Cardiac muscle cell (in vitro differentiated cells and primary cell): Measurements from ENCODE around the gene WDR59. TPM values are rescaled to one million over a fixed set of nuclear protein-coding genes. Genes with fewer than 3 reads are reported as not detected.

ENCODE experiments used
- DNase-seq, 2 donors: peaks; one replicate each; pipeline versions ENCODE4 v3.0.0 to v3.0.0-alpha.2; 2010 to 2017; ENCODE audit warnings: low read depth in 1 of 2, low spot score in 1 of 2
- H3K27ac ChIP-seq: fragments of 200-600 bp; sonication (generic); 2 replicates; pipeline ENCODE4 v1.5.1; 2016
- H3K27me3 ChIP-seq: fragments of 200-600 bp; sonication (generic); 2 replicates; pipeline ENCODE4 v1.6.0; 2016; ENCODE audit warnings: control low read depth
- H3K36me3 ChIP-seq: fragments of 200-600 bp; sonication (generic); 2 replicates; pipeline ENCODE4 v1.5.1; 2016; ENCODE audit warnings: control low read depth
- H3K4me1 ChIP-seq: fragments of 200-600 bp; sonication (generic); 2 replicates; pipeline ENCODE4 v1.8.1; 2017; ENCODE audit warnings: low read depth, mild to moderate bottlenecking, mixed run types
- H3K4me3 ChIP-seq: fragments of 200-600 bp; sonication (generic); 2 replicates; pipeline ENCODE4 v1.5.1; 2016; ENCODE audit warnings: mild to moderate bottlenecking
- H3K9me3 ChIP-seq: fragments of 200-600 bp; sonication (generic); 2 replicates; pipeline ENCODE4 v1.5.1; 2017; ENCODE audit warnings: low read depth, mild to moderate bottlenecking, control low read depth
- CTCF ChIP-seq: IDR thresholded peaks from 2 replicates; pipeline ENCODE4 v1.5.1; 2012; ENCODE audit warnings: low read depth, mild to moderate bottlenecking, low read length
- polyA plus RNA-seq: library from polyadenylated mRNA; unstranded; fragments of >200 nt; fragmentation: Nextera tagmentation; extraction: Ambion mirVana; gene quantifications from 2 replicates; pipeline ENCODE4 v1.2.1, GENCODE V29; 2016
- total RNA-seq: library from RNA; depleted of rRNA; stranded (reverse); fragments of >200 nt; gene quantifications from 2 replicates; pipeline ENCODE4 v1.2.3, GENCODE V29; 2016

Gene WDR59
- total and polyA plus RNA-seq, 2 experiments from 2014 or later, result 46.3 to 51.1 TPM

DNA sequence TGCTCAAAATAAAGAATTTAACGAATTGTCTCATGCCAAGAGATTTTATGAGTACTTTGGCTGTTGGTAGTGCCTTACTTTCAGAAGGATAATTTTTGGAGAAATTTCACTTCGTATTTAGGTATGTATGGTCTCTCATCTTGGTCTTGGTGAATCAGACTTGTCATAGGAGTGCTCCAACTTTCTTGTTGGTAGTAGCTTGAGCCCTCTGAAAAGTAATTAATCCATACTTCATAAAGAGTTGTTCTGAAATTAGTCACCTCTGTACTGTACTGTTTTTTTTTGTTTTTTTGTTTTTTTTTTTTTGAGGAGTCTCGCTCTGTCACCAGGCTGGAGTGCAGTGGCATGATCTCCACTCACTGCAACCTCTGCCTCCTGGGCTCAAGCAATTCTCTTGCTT lies 25.5 kb upstream of the WDR59 start:
- no peak for DNase-seq
- Histone ChIP-seq H3K36me3 (no peaks in the 10 kb centered on the region), H3K9me3 (no peaks in the 10 kb centered on the region), H3K27ac (no peak overlapping the region), H3K27me3 (no peaks in the 10 kb centered on the region), H3K4me1 (peaks cover 12% of the 10 kb centered on the region), H3K4me3 (no peak overlapping the region)
- no peak for TF ChIP-seq CTCF

DNA sequence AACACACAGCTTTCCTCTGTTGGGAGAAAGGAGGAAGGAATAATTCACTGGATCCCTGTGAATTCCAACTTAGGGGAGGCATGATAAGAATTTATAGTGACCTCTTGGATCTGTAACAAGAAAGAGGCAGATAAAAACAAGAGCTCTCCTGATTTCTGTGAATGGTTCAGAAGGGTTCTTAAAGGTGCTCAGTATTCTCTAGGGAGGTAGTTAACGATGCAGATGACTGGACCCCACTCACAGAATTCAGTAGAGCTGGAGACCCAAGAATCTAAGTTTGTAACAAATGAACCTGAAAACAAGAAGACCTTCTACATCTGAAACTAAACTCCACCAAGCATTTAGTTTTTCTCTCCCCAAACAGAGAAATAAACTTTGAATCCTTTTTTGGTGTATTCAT lies 22.5 kb upstream of the WDR59 start:
- Histone ChIP-seq H3K27ac (no peak overlapping the region), H3K4me3 (no peak overlapping the region), H3K4me1 (peaks cover 30% of the 10 kb centered on the region), H3K9me3 (no peaks in the 10 kb centered on the region), H3K27me3 (no peaks in the 10 kb centered on the region), H3K36me3 (no peaks in the 10 kb centered on the region)
- no peak for TF ChIP-seq CTCF
- DNase-seq, result no peak

DNA sequence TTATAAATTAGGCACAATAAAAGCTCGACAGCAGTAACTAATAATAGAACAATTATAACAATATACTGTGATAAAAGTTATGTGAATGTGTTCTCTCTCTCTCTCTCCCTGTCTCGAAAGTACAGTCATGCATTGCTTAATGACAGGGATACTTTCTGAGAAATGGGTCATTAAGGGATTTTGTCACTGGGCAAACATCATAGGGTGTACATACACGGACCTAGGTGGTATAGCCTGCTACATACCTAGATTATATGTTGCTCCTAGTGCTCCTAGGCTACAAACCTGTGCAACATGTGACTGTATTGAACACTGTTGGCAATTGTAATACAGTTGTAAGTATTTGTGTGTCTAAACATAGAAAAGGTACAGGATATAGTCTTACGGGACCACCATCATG lies 20.8 kb upstream of the WDR59 start:
- H3K27ac ChIP-seq, result no peak overlapping the region
- no peaks in the 10 kb centered on the region for H3K27me3 ChIP-seq
- no peak overlapping the region for H3K4me3 ChIP-seq
- TF ChIP-seq CTCF, result no peak
- H3K9me3 ChIP-seq, result no peaks in the 10 kb centered on the region
- H3K36me3 ChIP-seq, result no peaks in the 10 kb centered on the region
- H3K4me1 ChIP-seq, result peaks cover 38% of the 10 kb centered on the region
- DNase-seq, result no peak

DNA sequence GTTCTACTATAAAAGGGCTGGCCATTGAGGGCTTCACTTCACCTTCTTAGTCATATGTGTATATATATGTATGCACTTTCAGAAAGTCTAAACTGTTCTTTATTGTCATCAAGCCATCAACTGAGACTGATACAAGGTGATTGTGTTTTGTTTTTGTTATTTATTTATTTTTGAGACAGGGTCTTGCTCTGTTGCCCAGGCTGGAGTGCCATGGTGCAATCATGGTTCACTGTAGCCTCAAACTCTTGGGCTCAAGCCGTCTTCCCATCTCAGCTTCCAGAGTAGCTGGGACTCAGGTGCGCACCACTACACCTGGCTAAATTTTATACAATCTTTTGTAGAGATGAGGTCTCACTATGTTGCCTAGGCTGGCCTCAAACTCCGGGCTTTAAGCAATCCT lies 19.5 kb upstream of the WDR59 start:
- DNase-seq, result no peak
- Histone ChIP-seq H3K4me1 (peaks cover 43% of the 10 kb centered on the region), H3K27me3 (no peaks in the 10 kb centered on the region), H3K9me3 (no peaks in the 10 kb centered on the region), H3K36me3 (no peaks in the 10 kb centered on the region), H3K27ac (no peak overlapping the region), H3K4me3 (no peak overlapping the region)
- no peak for TF ChIP-seq CTCF

DNA sequence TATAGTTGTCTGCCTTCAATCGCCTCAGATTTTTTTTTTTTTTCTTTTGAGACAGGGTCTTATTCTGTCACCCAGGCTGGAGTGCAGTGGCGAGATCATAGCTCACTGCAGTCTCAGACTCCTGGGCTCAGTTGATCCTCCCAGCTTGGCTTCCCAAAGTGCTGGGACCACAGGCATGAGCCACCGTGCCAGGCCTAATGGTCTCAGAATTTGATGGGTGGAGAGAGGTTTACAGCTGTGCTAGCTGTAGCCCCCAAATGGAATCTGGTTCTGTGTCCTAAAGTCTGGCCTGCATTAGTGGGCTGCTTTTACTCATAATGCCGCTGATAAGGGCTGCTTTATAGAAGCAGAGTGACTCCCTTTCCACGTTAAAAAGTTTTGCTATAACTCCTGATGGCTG lies 19.0 kb upstream of the WDR59 start:
- Histone ChIP-seq H3K36me3 (no peaks in the 10 kb centered on the region), H3K27me3 (no peaks in the 10 kb centered on the region), H3K9me3 (no peaks in the 10 kb centered on the region), H3K4me1 (peaks cover 43% of the 10 kb centered on the region), H3K27ac (peak overlapping the region; percentile 88), H3K4me3 (no peak overlapping the region)
- no peak for DNase-seq
- TF ChIP-seq CTCF, result no peak

- TF ChIP-seq CTCF, result no peak
- Histone ChIP-seq H3K4me3 (no peak overlapping the region), H3K4me1 (peaks cover 42% of the 10 kb centered on the region), H3K36me3 (no peaks in the 10 kb centered on the region), H3K27ac (peak overlapping the region; percentile 88), H3K27me3 (no peaks in the 10 kb centered on the region), H3K9me3 (no peaks in the 10 kb centered on the region)
- peak in 1 of 2 donors; percentile 63 for DNase-seq
Measured at GRCh38 chr16:75002474-75002873, 17.6 kb upstream of the WDR59 start.
